ENCODE results near the gene MAP2. TPM values are rescaled to one million over a fixed set of nuclear protein-coding genes. Genes with fewer than 3 reads are reported as not detected.

MAP2 gene
- total RNA-seq, 1 donor from 2014 or later: 8.2 TPM

DNA sequence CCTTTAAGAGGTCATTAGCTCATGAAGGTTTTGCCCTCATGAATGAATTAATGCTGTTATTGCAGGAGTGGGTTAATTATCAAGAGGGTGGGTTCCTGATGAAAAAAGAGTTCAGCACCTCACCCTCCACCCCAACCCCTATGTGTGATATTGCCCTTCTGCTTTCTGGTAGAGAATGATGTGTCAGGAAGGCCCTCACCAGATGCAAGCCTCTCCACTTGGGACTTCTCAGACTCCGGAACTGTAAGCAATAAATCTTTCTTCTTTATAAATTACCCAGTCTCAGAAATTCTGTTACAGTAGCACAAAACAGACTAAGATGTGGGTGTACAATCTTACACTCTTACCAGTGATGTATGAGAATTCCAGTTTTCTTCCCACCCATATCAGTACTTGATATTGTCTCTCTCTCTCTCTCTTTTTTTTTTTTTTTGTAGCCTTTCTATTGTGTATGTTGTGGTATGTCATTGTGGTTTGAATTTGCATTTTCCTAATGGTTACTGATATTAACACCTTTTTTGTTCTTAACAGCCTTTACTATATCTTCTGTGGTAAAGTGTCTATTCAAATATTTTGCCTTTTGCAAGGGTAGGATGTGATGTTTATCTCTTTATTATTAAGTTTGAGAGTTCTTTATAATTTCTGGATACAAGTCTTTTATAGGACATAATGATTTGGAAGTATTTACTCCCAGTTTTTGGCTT is 10.4 kb upstream of the MAP2 start:
- Histone ChIP-seq H3K4me3 (ENCODE audit: low read depth, low read length) (no peak overlapping the region), H3K27me3 (ENCODE audit: control insufficient read depth, insufficient read depth, low read length) (no peaks in the 10 kb centered on the region), H3K36me3 (ENCODE audit: control insufficient read depth, insufficient read depth, low read length) (no peaks in the 10 kb centered on the region)
- DNase-seq (ENCODE audit: low read depth): no peak
- TF ChIP-seq, protein P1, sequence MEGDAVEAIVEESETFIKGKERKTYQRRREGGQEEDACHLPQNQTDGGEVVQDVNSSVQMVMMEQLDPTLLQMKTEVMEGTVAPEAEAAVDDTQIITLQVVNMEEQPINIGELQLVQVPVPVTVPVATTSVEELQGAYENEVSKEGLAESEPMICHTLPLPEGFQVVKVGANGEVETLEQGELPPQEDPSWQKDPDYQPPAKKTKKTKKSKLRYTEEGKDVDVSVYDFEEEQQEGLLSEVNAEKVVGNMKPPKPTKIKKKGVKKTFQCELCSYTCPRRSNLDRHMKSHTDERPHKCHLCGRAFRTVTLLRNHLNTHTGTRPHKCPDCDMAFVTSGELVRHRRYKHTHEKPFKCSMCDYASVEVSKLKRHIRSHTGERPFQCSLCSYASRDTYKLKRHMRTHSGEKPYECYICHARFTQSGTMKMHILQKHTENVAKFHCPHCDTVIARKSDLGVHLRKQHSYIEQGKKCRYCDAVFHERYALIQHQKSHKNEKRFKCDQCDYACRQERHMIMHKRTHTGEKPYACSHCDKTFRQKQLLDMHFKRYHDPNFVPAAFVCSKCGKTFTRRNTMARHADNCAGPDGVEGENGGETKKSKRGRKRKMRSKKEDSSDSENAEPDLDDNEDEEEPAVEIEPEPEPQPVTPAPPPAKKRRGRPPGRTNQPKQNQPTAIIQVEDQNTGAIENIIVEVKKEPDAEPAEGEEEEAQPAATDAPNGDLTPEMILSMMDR (IDR thresholded peaks at IDR 0.05; ENCODE audit: insufficient read depth, low read length, severe bottlenecking): no peak
- FAIRE-seq: no peak

DNA sequence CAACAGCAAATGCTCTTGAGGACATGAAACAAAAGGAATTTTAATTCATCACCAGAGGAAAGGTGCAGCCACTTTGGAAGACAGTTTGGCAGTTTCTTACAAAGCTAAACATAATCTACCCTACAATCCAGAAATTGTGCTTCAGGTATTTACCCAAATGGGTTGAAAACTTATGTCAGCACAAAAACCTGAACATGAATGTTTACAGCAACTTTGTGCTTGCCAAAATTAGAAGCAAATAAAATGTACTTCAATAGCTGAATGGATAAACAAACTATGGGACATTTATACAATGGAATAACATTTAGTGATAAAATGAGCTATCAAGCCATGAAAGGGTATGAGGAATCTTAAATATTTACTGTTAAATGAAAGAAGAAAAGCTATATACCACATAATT is 6.9 kb upstream of the MAP2 start:
- FAIRE-seq (no peak), DNase-seq (ENCODE audit: low read depth) (no peak)
- no peaks in the 10 kb centered on the region for H3K36me3 ChIP-seq (ENCODE audit: control insufficient read depth, insufficient read depth, low read length)
- no peaks in the 10 kb centered on the region for H3K27me3 ChIP-seq (ENCODE audit: control insufficient read depth, insufficient read depth, low read length)
- TF ChIP-seq, protein P1 (IDR thresholded peaks at IDR 0.05; ENCODE audit: insufficient read depth, low read length, severe bottlenecking): no peak
- H3K4me3 ChIP-seq (ENCODE audit: low read depth, low read length): no peak overlapping the region

DNA sequence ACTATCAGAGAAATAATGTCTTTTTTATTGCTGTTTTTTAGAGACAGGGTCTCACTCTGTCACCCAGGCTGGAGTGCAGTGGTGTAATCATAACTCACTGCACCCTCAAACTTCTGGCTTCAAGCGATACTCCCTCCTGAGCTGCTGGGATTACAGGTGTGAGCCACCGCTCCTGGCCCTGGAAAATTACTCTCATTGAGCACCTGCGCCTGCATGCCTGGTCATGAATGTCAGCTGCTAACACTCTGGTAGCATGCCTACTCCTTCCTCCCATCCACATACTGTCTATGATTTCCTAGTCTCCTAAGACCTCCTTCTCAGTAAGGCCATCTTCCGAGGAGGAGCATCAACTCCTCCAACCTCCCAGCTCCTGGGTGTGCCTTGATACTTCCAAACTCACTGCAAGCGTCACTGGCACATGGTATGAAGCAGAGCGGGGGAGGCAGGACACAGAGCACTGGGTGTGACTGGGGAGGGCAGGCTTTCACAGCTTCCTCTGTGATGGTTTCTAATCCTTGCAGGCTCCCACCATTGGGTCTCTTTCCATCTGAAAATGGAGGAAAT is 1.6 kb upstream of the MAP2 start:
- Histone ChIP-seq H3K4me3 (ENCODE audit: low read depth, low read length) (no peak overlapping the region), H3K27me3 (ENCODE audit: control insufficient read depth, insufficient read depth, low read length) (no peaks in the 10 kb centered on the region), H3K36me3 (ENCODE audit: control insufficient read depth, insufficient read depth, low read length) (no peaks in the 10 kb centered on the region)
- TF ChIP-seq, protein P1 (IDR thresholded peaks at IDR 0.05; ENCODE audit: insufficient read depth, low read length, severe bottlenecking): no peak
- FAIRE-seq (peak; percentile 97), DNase-seq (ENCODE audit: low read depth) (peak; percentile 74)

DNA sequence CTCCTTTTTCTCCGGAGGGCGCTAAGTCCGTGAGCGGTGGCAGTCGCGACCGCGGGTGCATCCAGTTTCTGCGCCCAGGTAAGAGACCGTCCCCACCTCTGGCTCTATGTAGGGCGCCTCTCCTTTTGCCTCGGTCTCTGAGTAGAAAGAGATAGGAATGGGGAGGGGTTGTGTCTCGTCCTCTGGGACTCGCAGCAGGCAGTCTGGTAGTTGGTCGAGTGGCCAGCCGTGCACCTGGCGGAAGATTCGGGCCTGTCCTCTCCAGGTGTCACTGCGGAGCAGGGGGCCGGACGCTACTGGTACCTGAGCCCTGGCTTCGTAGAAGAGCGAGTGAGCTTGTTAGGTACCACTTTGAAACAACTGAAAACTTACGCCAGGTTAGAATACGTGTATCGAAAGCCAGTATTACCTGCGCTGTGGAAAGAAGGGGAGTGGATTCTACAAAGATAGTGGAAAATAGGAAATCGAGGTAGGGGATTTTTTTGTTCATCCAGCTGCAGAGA is 403 bp downstream of the MAP2 start:
- peak; percentile 16 for DNase-seq (ENCODE audit: low read depth)
- H3K36me3 ChIP-seq (ENCODE audit: control insufficient read depth, insufficient read depth, low read length): no peaks in the 10 kb centered on the region
- TF ChIP-seq, protein P1 (IDR thresholded peaks at IDR 0.05; ENCODE audit: insufficient read depth, low read length, severe bottlenecking): peak; percentile 14
- FAIRE-seq: no peak
- no peaks in the 10 kb centered on the region for H3K27me3 ChIP-seq (ENCODE audit: control insufficient read depth, insufficient read depth, low read length)
- H3K4me3 ChIP-seq (ENCODE audit: low read depth, low read length): peak overlapping the region; percentile 85

DNA sequence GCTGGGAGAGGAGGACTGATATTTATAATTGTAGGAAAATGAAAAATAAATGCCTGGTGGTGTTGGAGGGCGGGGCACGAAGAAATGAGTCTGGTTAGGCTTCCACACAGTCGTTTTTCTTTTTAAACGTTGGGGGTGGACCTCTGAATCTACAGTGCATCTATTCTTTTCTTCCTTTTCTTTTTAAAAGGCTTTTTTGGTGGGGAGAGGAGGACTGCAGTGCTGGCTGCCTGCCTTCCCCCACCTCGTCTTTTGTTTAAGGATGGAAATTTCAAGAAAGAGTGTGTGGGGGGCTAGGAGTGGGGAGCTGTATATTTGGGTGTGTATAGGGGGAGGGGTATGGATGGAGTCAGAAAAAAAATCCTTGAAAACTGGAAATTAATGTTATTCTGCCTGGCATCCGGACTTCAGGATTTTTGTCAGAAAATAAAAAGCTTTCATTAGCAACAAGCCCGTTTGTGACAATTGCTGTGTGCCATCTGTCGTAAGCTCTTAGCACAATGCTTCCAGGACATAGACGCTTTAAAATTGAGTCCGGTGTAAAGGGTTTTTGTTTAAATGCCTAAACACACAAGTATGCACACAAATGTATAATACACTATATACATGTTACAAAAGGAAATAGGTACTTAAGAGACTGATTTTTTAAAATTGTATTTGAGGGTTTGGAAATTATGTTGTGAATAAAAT is 1.1 kb downstream of the MAP2 start:
- H3K27me3 ChIP-seq (ENCODE audit: control insufficient read depth, insufficient read depth, low read length): no peaks in the 10 kb centered on the region
- TF ChIP-seq, protein P1 (IDR thresholded peaks at IDR 0.05; ENCODE audit: insufficient read depth, low read length, severe bottlenecking): no peak
- no peaks in the 10 kb centered on the region for H3K36me3 ChIP-seq (ENCODE audit: control insufficient read depth, insufficient read depth, low read length)
- DNase-seq (ENCODE audit: low read depth) (no peak), FAIRE-seq (no peak)
- peak overlapping the region; percentile 85 for H3K4me3 ChIP-seq (ENCODE audit: low read depth, low read length)

All from bronchial epithelial cell (primary cell).